ENCODE results near the gene HBB. TPM values are rescaled to one million over a fixed set of nuclear protein-coding genes. Genes with fewer than 3 reads are reported as not detected.

Gene HBB
- polyA plus RNA-seq, 1 donor from 2014 or later: not detected

DNA sequence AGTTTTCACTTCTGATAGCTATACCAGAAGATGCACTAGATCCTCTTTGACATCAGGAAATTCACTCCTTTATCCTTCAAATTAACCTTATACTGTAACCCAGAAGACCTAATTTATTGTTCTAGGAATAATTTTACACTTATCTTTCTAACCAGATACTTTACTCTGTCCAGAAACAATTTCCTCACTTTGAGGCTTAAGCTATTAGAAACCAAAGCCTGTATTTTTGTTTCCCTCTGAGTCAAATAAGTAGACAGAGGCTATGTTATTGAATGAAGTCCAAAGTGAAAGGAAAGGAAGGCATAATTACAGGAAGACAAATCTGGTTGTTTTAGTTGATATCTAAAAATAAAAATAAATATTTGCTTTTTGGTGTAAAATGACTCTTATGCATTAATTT lies 28.6 kb downstream of the HBB start:
- H2AFZ ChIP-seq (ENCODE audit: low read depth, low read length): no peak overlapping the region
- TF ChIP-seq, protein P1, sequence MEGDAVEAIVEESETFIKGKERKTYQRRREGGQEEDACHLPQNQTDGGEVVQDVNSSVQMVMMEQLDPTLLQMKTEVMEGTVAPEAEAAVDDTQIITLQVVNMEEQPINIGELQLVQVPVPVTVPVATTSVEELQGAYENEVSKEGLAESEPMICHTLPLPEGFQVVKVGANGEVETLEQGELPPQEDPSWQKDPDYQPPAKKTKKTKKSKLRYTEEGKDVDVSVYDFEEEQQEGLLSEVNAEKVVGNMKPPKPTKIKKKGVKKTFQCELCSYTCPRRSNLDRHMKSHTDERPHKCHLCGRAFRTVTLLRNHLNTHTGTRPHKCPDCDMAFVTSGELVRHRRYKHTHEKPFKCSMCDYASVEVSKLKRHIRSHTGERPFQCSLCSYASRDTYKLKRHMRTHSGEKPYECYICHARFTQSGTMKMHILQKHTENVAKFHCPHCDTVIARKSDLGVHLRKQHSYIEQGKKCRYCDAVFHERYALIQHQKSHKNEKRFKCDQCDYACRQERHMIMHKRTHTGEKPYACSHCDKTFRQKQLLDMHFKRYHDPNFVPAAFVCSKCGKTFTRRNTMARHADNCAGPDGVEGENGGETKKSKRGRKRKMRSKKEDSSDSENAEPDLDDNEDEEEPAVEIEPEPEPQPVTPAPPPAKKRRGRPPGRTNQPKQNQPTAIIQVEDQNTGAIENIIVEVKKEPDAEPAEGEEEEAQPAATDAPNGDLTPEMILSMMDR (IDR thresholded peaks at IDR 0.05; ENCODE audit: poor library complexity, severe bottlenecking): no peak
- TF ChIP-seq TAF1 (IDR thresholded peaks at IDR 0.05; ENCODE audit: low read depth) (no peak), EZH2 (IDR thresholded peaks at IDR 0.05; ENCODE audit: borderline replicate concordance, insufficient read depth, low read length, poor library complexity, severe bottlenecking) (no peak), POLR2AphosphoS5 (IDR thresholded peaks at IDR 0.05) (no peak), MXI1 (conservative IDR thresholded peaks at IDR 0.05; ENCODE audit: poor library complexity, severe bottlenecking) (no peak), EP300 (conservative IDR thresholded peaks at IDR 0.05; ENCODE audit: poor library complexity, severe bottlenecking) (no peak)
- TF ChIP-seq, protein P2, sequence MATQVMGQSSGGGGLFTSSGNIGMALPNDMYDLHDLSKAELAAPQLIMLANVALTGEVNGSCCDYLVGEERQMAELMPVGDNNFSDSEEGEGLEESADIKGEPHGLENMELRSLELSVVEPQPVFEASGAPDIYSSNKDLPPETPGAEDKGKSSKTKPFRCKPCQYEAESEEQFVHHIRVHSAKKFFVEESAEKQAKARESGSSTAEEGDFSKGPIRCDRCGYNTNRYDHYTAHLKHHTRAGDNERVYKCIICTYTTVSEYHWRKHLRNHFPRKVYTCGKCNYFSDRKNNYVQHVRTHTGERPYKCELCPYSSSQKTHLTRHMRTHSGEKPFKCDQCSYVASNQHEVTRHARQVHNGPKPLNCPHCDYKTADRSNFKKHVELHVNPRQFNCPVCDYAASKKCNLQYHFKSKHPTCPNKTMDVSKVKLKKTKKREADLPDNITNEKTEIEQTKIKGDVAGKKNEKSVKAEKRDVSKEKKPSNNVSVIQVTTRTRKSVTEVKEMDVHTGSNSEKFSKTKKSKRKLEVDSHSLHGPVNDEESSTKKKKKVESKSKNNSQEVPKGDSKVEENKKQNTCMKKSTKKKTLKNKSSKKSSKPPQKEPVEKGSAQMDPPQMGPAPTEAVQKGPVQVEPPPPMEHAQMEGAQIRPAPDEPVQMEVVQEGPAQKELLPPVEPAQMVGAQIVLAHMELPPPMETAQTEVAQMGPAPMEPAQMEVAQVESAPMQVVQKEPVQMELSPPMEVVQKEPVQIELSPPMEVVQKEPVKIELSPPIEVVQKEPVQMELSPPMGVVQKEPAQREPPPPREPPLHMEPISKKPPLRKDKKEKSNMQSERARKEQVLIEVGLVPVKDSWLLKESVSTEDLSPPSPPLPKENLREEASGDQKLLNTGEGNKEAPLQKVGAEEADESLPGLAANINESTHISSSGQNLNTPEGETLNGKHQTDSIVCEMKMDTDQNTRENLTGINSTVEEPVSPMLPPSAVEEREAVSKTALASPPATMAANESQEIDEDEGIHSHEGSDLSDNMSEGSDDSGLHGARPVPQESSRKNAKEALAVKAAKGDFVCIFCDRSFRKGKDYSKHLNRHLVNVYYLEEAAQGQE (IDR thresholded peaks at IDR 0.05; ENCODE audit: borderline replicate concordance): no peak
- no peaks in the 10 kb centered on the region for H3K9me3 ChIP-seq (ENCODE audit: low read length)

DNA sequence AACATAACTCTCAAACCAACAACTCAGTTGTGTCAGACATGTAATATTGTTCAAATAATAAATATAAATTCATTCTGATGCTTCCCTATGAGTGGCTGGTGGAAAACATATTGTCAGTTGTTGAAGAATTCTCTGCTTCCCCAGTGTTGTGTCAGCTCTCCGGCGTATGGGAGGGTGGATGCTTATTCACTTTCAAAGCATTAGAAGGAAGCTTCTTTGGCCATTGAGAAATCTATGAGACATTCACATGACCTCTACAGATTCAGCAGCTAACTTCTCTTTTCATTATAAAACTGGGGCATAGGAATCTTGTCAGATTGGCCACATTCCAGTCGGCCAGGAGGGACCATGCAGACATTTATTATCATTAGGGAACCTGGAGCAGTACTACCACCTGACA lies 29.3 kb downstream of the HBB start:
- no peak overlapping the region for H3K9ac ChIP-seq (ENCODE audit: low read length)
- no peak overlapping the region for H2AFZ ChIP-seq (ENCODE audit: low read depth, low read length)
- H3K27ac ChIP-seq (ENCODE audit: low read length): no peak overlapping the region
- H3K9me3 ChIP-seq (ENCODE audit: low read length): no peaks in the 10 kb centered on the region
- H3K36me3 ChIP-seq (ENCODE audit: insufficient read depth, low read length): no peaks in the 10 kb centered on the region
- H4K20me1 ChIP-seq (ENCODE audit: insufficient read depth): no peaks in the 10 kb centered on the region
- H3K4me2 ChIP-seq (ENCODE audit: low read length): no peak overlapping the region
- H3K79me2 ChIP-seq (replicated peaks; ENCODE audit: insufficient read depth, low read length): no peaks in the 10 kb centered on the region
- no peaks in the 10 kb centered on the region for H3F3A ChIP-seq (ENCODE audit: insufficient read depth, low read length, poor library complexity, severe bottlenecking)
- H3K4me3 ChIP-seq (ENCODE audit: low read length): no peak overlapping the region
- TF ChIP-seq SMC3 (conservative IDR thresholded peaks at IDR 0.05; ENCODE audit: poor library complexity) (no peak), MXI1 (conservative IDR thresholded peaks at IDR 0.05; ENCODE audit: poor library complexity, severe bottlenecking) (no peak), EP300 (conservative IDR thresholded peaks at IDR 0.05; ENCODE audit: poor library complexity, severe bottlenecking) (no peak), RAD21 (conservative IDR thresholded peaks at IDR 0.05) (no peak), TAF1 (IDR thresholded peaks at IDR 0.05; ENCODE audit: low read depth) (no peak), EZH2 (IDR thresholded peaks at IDR 0.05; ENCODE audit: borderline replicate concordance, insufficient read depth, low read length, poor library complexity, severe bottlenecking) (no peak), POLR2AphosphoS5 (IDR thresholded peaks at IDR 0.05) (no peak)
- TF ChIP-seq, protein P2 (IDR thresholded peaks at IDR 0.05; ENCODE audit: borderline replicate concordance): no peak
- TF ChIP-seq, protein P1 (IDR thresholded peaks at IDR 0.05; ENCODE audit: poor library complexity, severe bottlenecking): no peak
- no peaks in the 10 kb centered on the region for H3K9me2 ChIP-seq (ENCODE audit: insufficient read depth, low read length)
- no peaks in the 10 kb centered on the region for H3K27me3 ChIP-seq (ENCODE audit: insufficient read depth, low read depth, low read length)

More for the DNA sequence above, 28.6 kb downstream of the HBB start:
- no peaks in the 10 kb centered on the region for H3K36me3 ChIP-seq (ENCODE audit: insufficient read depth, low read length)
- no peaks in the 10 kb centered on the region for H3K27me3 ChIP-seq (ENCODE audit: insufficient read depth, low read depth, low read length)
- H3K9me2 ChIP-seq (ENCODE audit: insufficient read depth, low read length): no peaks in the 10 kb centered on the region
- H3K9ac ChIP-seq (ENCODE audit: low read length): no peak overlapping the region
- no peak overlapping the region for H3K4me3 ChIP-seq (ENCODE audit: low read length)
- H3K27ac ChIP-seq (ENCODE audit: low read length): no peak overlapping the region
- no peaks in the 10 kb centered on the region for H3K79me2 ChIP-seq (replicated peaks; ENCODE audit: insufficient read depth, low read length)
- no peak overlapping the region for H3K4me2 ChIP-seq (ENCODE audit: low read length)
- no peaks in the 10 kb centered on the region for H3F3A ChIP-seq (ENCODE audit: insufficient read depth, low read length, poor library complexity, severe bottlenecking)
- no peaks in the 10 kb centered on the region for H4K20me1 ChIP-seq (ENCODE audit: insufficient read depth)

Measured in neural cell (in vitro differentiated cells).